NCI-H2171 (cell line): ENCODE measurements around the gene RAPGEF4.
"Not testable (repeated sequence)": the region's sequence is repeated elsewhere in the genome, so short reads cannot be mapped to it uniquely, and the experiment has no call there.

Experiments
- DNase-seq: peaks from one replicate; lab custom pipeline; 2025; lab: John Stamatoyannopoulos, UW

RAPGEF4 gene

DNA sequence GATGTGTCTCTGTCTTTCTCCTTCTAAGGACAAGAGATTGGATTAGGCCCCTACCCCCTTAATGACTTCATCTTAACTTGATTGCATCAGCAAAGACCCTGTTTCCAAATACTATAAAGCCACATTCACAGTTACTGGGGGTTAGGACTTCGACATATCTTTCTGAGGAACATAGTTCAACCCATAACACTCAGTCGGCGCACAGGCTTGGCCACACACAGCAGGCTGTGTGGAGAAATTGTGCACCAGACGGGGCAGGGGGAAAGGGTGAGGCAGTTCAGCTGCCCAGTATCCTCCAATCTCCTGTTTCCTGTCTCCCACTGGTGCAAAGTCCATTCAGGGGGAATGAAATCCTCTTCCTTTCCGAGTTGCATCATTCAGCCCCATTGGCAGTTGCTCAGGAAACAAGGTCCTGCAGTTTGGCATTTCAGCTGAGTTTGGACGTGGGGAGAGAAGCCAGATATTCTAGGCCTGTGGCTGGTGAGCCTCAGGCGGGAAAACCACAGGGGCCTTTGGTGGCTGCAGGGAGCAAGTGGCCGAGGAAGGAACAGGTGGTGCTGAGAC is 9.4 kb upstream of the RAPGEF4 start:
- DNase-seq: no peak

DNA sequence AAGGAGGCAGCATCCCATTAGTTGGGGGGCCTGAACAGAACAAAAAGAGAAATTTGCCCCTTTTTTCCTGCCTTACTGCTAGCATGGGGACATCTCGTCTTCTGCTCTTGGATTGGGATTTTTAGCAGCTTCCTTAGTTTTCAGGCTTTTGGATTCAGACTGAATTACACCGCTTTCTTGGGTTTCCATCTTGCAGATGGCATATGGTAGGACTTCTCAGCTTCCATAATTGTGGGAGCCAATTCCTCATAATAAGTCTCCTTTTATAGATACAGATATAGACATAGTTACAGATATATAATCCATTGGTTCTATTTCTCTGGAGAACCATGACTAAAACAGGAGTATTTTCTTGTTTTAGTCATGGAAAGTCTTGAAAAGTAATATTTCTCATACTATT is 5.2 kb upstream of the RAPGEF4 start:
- no peak for DNase-seq

GRCh38 chr2:172734711-172735581 is 699 bp upstream of the RAPGEF4 start:
- DNase-seq: no peak

DNA sequence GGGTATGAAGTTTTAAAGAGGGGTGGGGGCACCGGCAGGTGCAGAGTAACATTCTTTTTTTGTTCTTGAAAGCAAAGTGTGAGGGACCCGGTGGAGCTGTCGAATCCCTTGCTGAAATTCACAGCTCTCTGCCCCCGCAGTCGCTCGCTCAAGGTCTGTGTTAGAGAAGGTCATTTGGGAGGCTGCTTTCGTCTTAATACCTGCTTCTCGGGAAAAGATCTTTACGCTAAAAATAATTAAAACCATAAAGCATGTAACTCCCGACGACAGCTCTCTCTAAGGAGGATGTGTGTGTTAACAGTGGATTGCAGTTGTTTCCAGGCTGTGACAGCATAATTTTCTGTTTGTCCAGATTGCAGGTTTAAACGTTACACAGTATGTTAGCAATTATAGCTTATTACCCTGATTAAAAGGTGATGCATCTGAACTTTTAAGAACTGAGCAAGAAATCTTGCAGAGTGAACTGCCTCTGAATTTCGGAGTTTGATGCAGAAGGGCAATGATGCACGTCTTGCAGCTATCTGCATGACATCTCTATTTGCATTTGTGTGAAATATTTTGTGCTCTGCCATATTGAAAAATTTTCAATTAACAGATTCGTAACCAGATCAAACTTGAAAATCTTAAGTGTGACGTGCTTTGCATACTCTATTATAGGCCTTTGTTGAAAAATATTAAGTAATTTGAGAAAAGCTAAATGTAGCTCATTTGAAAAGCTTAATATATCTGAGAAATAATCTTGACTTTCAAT is 954 bp downstream of the RAPGEF4 start:
- DNase-seq: no peak

- DNase-seq: no peak
Measured at GRCh38 chr2:172739661-172740266, 4.1 kb downstream of the RAPGEF4 start.

- DNase-seq: no peak
Measured at GRCh38 chr2:172740856-172741255, 5.2 kb downstream of the RAPGEF4 start.

DNA sequence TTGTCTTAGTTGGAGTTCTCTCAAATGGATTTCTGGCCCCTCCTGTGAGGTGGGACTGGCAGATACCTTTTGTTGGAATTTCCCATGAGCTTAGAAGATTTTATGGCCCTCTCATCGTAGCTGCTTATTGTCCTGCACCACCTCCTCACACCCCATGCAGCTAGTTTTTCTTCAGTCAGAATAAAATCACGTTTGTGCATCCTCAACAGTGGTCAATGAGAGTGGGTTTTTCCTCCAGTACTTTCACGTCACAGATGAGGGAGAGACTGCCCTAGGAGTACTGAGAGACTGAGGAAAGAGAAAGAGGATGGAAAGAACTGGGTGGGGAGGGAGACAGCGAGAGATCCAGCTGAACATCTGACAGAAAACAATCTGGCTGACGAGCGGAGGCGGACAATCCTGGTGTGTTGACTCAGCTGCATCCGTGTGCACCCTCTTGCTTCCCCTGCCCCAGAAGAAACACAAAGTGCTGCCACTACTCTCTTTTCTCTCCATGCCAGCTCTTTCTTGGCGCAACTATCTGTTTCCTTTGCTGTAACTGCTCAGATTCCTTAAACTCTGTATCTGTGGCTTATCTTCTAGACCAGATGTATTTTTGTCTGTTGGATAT is 7.4 kb downstream of the RAPGEF4 start:
- no peak for DNase-seq

DNA sequence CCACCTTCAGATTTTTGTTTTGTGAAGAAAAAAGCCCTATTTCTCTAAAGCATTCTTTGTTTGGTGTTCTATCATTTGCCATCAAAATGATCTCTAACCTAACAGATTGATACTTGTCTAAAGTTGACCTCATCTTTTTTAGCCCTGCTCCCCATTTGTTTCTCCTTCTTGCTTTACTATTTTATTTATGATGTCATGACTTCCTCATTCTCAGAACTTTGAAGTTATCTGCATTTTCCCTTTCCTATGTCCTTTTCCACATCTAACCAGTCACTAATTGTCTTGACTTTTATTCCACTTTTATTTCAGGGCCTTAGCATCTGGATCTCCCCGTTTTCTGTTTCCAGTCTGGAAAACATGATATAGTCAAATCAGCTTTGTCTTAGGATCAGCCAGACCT is 8.3 kb downstream of the RAPGEF4 start:
- no peak for DNase-seq

DNA sequence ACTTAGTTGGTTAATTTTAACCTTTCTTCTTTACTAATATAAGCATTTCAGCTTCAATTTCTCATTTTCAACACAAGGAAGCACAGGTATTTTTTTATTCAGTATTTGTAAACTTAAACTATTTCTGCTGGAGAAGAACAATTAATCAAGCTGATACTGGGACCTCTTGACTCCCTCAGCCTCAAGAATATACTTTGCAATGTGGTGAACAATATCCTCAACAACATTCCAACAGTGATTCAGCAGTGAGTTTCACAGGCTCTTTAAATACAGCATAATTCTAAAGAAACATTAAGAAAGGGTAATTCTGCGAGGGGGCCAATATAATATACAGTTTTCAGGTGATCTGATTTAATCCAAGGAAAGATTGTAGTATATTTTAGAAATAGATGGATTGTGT is 10.0 kb downstream of the RAPGEF4 start:
- DNase-seq: no peak

GRCh38 chr2:172748543-172748942 is 12.9 kb downstream of the RAPGEF4 start:
- not testable (repeated sequence) for DNase-seq

DNA sequence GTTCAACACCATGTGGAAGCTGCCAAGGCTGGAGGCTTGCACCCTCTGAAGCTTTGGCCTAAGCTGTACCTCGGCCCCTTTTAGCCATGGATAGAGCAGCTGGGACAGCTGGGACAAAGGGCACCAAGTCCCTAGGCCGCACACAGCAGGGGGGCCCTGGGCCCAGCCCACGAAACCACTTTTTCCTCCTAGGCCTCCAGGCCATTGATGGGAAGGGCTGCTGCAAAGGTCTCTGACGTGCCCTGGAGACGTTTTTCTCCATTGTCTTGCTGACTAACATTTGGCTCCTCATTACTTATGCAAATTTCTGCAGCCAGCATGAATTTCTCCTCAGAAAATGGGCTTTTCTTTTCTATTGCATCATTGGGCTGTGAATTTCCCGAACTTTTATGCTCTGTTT is 13.7 kb downstream of the RAPGEF4 start:
- DNase-seq: no peak

- no peak for DNase-seq
Measured at GRCh38 chr2:172751564-172751963, 15.9 kb downstream of the RAPGEF4 start.

DNA sequence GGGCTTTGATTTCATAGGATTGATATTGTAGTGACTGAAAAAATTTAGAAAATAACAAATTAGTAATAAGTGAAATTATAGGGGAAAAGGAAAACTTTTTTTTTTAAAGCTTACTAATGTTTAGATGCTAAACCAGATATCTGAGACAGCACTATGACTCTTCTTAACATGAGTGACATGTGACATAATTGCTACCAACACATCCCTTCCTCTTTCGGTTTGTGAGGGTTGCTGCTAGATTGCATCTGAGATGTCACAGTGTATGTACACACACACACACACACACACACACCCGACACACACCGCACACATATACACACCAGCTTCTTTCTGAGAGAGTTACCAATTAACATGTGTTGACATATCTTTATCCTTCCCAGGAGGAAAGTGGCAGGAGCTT is 18.0 kb downstream of the RAPGEF4 start:
- no peak for DNase-seq

DNA sequence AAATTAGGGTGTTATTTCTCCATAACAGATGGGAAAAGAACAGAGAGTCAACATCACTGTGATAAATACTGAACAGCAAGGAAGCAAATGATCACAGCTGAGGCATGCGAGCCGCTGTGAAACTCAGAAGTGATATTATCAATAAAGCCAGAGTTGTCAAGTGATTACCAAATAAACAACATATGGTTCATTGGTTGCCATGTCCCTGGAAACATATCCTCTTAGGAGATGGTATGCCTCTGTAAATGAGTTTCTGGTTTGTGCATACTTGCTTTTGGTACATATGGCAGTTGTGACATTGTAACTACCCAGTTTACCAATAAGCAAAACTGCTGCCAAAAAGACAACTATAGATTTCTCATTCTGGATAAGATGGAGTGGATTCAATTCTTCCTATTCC is 23.8 kb downstream of the RAPGEF4 start:
- no peak for DNase-seq

- no peak for DNase-seq
Measured at GRCh38 chr2:172761306-172761705, 25.7 kb downstream of the RAPGEF4 start.

- DNase-seq: no peak
Measured at GRCh38 chr2:172762574-172762973, 26.9 kb downstream of the RAPGEF4 start.

- no peak for DNase-seq
Measured at GRCh38 chr2:172763079-172763478, 27.4 kb downstream of the RAPGEF4 start.

DNA sequence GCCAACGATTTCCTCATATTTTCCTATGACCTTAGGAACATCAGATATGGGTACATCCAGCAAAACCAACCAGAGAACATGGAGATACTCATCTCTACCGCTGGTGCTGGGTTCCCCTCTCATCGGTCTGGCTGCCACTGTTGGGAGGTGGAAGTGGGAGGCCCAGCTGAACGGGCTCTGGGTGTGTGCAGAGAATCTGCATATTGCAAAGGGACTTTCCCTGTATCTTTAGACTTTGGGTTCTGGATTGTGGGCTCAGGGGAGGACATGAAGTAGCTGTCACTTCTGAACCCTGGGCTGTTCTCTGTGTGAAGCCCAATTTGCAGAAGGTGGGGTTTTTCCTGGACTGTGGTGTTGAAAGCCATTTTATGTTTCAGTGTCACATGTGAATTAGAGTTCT is 30.0 kb downstream of the RAPGEF4 start:
- no peak for DNase-seq

GRCh38 chr2:172768401-172768800 is 32.8 kb downstream of the RAPGEF4 start:
- DNase-seq: no peak

- no peak for DNase-seq
Measured at GRCh38 chr2:172769879-172770278, 34.2 kb downstream of the RAPGEF4 start.

DNA sequence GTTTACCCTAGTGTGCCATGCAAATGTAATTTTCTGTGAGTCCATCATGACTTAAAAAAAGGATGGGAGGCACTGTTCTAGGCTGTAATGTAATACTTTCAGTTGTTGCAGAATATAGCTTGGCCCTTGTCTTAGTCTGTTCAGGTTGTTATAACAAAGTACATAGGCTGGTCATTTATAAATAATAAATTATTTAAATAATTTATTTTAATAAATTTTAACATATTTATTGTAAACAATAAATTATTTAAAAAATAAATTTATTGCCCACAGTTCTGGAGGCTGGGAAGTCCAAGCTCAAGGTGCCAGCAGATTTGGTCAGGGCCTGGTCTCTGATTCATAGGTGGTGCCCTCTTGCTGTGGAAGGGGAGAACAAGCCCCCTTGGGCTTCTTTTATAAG is 35.2 kb downstream of the RAPGEF4 start:
- no peak for DNase-seq

GRCh38 chr2:172772633-172773032 is 37.0 kb downstream of the RAPGEF4 start:
- no peak for DNase-seq
